Activated CD4-positive, alpha-beta T cell treated with anti-CD3 and anti-CD28 coated beads for 24 hours (primary cell): ENCODE measurements around the gene GAPDH.
"Not testable (repeated sequence)": the region's sequence is repeated elsewhere in the genome, so short reads cannot be mapped to it uniquely, and the experiment has no call there.

Source experiments
- DNase-seq, 2 donors: peaks; one replicate each; pipeline ENCODE4 v3.0.0-alpha.2; 2020; ENCODE audit warnings: low read depth in 2 of 2

GAPDH gene

DNA sequence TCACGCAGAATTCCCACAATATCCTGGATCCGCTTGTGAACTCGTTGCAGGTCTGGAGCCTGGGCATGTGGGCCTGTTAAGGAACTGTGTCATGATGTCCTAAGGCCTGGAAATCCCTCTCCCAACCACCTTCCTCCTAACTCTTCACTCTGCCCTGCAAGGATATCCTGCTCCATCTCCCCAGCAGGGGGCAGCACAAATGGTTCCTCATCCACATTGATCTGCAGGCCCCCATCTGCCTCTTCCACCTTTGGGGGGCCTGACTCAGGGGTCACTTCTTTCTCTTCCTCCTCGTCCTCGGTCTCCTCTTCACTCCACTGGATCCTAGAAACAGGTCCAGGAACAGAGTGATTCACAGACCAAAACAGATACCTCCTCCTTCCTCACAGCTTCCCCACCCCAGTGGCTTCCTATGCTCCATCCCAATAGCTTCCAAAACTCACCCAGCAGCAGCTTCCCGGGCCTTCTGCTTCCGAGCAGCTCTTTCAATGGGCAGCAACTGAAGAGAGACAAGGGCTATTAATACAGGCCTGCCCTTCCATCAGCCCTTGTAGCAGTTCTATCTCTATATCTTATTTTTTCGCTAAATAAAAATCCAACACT lies 29.2 kb downstream of the GAPDH start:
- peak; percentile 58 to 67 for DNase-seq

GRCh38 chr12:6567112-6567670 lies 32.9 kb downstream of the GAPDH start:
- no peak for DNase-seq

DNA sequence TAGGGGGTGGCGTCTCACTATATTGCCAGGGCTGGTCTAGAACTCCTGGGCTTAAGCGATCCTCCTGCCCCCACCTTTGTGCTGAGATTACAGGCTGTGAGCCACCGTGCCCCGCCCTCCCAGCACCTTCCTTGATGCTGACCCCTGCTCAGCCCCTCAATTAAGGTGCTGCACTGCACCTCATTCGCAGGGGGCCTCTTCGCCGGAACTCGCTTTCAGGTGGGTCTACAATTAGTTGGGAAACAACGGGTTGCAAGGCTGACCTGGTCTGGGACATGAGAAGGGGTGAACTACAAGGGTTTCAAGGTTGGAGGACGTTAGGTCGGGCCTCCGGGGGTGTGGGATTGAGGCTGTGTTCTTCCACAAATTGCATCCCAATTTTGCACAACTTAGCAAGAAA lies 35.0 kb downstream of the GAPDH start:
- no peak for DNase-seq

DNA sequence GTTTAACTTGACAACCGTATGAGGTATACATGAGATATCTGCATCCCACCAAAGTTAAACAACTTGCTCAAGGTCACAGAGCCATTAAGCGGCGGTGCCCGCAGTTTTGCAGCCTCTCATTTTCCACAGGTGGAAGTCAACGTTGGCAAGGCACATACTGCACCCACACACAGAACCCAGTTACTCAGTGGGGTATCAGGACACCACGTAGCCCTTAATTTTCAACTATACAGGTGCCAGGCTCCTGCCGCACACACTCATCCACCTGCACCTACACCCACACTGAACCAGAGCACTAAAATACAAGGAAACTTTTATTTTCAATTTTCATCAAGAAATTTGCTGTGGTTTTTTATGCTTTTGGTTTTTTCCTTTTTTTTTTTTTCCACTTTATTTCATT lies 35.5 kb downstream of the GAPDH start:
- no peak for DNase-seq

DNA sequence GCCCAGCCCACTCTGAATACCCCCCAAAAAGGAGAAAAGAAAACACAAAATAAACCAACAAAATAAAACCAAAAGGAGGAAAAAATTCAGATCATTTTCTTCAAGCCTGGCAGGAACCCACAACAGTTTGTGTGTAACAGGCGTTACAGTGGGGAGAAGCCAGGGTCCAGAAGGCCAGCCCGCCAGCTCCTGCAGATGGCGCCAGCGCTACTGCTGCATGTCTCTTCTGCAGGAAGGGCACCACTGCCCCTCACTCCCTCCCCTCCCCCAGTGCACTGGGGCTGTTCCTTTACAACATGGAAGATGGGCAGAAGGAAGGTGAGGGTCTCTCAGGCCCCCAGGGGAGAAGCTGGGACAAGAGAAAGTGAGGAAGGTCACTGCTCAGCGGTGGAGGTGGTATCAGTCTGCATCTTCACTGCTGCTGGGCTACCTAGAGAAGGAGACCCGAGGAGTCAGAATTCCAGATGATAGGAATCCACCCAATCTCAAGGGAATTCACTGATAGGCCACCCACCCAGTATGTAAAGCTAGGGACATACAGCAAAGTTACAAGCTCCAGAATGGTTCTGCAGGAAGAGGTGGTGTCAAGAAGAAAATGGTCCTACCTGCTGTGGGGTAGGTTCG lies 36.1 kb downstream of the GAPDH start:
- DNase-seq, result peak in 1 of 2 donors; percentile 46

GRCh38 chr12:6573001-6573400 lies 38.7 kb downstream of the GAPDH start:
- no peak for DNase-seq

DNA sequence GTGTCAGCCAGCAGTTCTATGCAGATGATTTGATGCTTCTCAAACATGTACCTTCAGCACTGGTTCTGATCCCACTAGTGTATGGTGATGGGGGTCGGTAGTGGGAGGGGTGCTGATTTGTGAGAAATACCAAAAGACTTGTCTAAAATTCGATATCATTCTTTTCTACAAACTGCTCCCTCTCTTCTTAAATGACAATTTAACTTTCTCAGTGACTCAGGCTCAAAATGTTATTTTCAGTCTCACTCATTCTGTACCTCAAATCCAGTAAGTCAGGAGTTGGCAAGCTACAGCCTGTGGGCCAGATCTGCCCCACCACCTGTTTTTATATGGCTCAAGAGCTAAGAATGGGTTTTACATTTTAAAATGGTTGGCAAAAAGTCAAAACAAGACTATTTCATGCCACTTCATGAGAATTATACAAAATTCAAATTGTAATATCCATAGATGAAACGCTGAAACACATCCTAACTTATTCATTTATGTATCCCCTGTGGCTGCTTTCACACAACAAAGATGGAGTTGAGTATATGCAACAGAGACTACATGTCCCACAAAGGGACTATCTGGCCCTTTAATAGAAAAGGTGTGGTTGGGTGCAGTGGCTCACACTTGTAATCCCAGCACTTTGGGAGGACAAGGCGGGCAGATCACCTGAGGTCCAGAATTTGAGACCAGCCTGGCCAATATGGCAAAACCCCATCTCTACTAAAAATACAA lies 40.4 kb downstream of the GAPDH start:
- no peak for DNase-seq

- DNase-seq, result no peak
Measured at GRCh38 chr12:6575648-6576047, 41.3 kb downstream of the GAPDH start.

DNA sequence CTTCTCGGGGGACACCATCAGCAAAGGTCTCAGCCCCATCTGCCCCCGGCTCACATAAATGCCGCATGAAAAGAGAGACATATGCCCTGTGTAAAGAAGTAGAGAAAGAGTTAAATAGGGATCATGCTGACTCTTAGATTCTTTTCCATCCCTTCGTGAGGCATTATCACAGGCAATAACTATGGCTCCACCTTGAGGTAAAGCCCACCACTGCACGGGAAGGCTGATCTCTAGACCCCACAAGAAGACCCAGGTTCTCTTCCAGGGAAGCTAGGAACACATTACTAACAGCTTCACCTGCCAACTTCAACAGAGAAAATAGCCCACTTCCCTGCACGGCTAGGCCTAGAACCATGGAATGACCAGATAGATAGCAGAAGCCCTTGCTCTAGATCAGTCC lies 47.9 kb downstream of the GAPDH start:
- no peak for DNase-seq

GRCh38 chr12:6582959-6583358 lies 48.6 kb downstream of the GAPDH start:
- DNase-seq, result no peak

- DNase-seq, result no peak
Measured at GRCh38 chr12:6584293-6584692, 50.0 kb downstream of the GAPDH start.

- DNase-seq, result not testable (repeated sequence)
Measured at GRCh38 chr12:6586569-6586968, 52.3 kb downstream of the GAPDH start.
